ENCODE measurements around the gene OR5K1. TPM values are rescaled to one million over a fixed set of nuclear protein-coding genes. Genes with fewer than 3 reads are reported as not detected.

The OR5K1 gene
- total and polyA plus RNA-seq, 3 experiments from 2014 or later: not detected

GRCh38 chr3:98453827-98454226, 9.2 kb upstream of the OR5K1 start:
- peaks cover 7 to 13% (median 11%) of the 10 kb centered on the region in 3 donors for H3K4me1 Mint-ChIP-seq
- Histone ChIP-seq H3K27me3 (ENCODE audit: insufficient read depth, low read length, poor library complexity, severe bottlenecking) (no peaks in the 10 kb centered on the region), H3K36me3 (ENCODE audit: insufficient read depth, low read length) (no peaks in the 10 kb centered on the region), H3K4me1 (ENCODE audit: insufficient read depth, low read length) (no peaks in the 10 kb centered on the region), H3K9me3 (ENCODE audit: low read length) (no peaks in the 10 kb centered on the region), H3K27ac (ENCODE audit: low read depth, low read length) (no peak overlapping the region), H3K4me3 (ENCODE audit: low read length) (no peak overlapping the region)
- H3K4me3 Mint-ChIP-seq: no peak overlapping the region
- DNase-seq: no peak
- peaks cover 0 to 3% (median 0%) of the 10 kb centered on the region in 3 donors for H3K36me3 Mint-ChIP-seq
- CTCF ChIA-PET: no interaction called here
- H3K27me3 Mint-ChIP-seq: peaks cover 0 to 1% of the 10 kb centered on the region in 2 donors
- H3K9me3 Mint-ChIP-seq: peaks cover 0 to 3% (median 0%) of the 10 kb centered on the region in 5 donors
- no peak overlapping the region for H3K27ac Mint-ChIP-seq
- POLR2A ChIA-PET: no interaction called here

GRCh38 chr3:98454929-98455328, 8.1 kb upstream of the OR5K1 start:
- no peaks in the 10 kb centered on the region for H3K36me3 ChIP-seq (ENCODE audit: insufficient read depth, low read length)
- Mint-ChIP-seq H3K4me3 (no peak overlapping the region), H3K36me3 (peaks cover 0 to 14% (median 0%) of the 10 kb centered on the region in 3 donors), H3K27me3 (peaks cover 0 to 1% of the 10 kb centered on the region in 2 donors), H3K27ac (peak overlapping the region in 1 of 8 donors; percentile 33), H3K9me3 (peaks cover 0 to 7% (median 0%) of the 10 kb centered on the region in 5 donors), H3K4me1 (peaks cover 1 to 11% (median 7%) of the 10 kb centered on the region in 3 donors)
- CTCF ChIA-PET: no interaction called here
- POLR2A ChIA-PET: interaction anchor here (0.6 kb wide), 1 partner anchor 1067 kb away, joined by 7 read pairs; no protein-coding TSS in a partner anchor
- H3K4me1 ChIP-seq (ENCODE audit: insufficient read depth, low read length): no peaks in the 10 kb centered on the region
- H3K27ac ChIP-seq (ENCODE audit: low read depth, low read length): no peak overlapping the region
- no peak for DNase-seq
- H3K9me3 ChIP-seq (ENCODE audit: low read length): no peaks in the 10 kb centered on the region
- H3K4me3 ChIP-seq (ENCODE audit: low read length): no peak overlapping the region
- H3K27me3 ChIP-seq (ENCODE audit: insufficient read depth, low read length, poor library complexity, severe bottlenecking): no peaks in the 10 kb centered on the region

- Mint-ChIP-seq H3K9me3 (peaks cover 0 to 7% (median 0%) of the 10 kb centered on the region in 5 donors), H3K4me3 (no peak overlapping the region), H3K27me3 (peaks cover 0 to 1% of the 10 kb centered on the region in 2 donors), H3K36me3 (peaks cover 0 to 14% (median 0%) of the 10 kb centered on the region in 3 donors), H3K4me1 (peaks cover 5 to 17% (median 10%) of the 10 kb centered on the region in 3 donors), H3K27ac (peak overlapping the region in 1 of 8 donors; percentile 47)
- POLR2A ChIA-PET: no interaction called here
- CTCF ChIA-PET: no interaction called here
- Histone ChIP-seq H3K27me3 (ENCODE audit: insufficient read depth, low read length, poor library complexity, severe bottlenecking) (no peaks in the 10 kb centered on the region), H3K4me1 (ENCODE audit: insufficient read depth, low read length) (no peaks in the 10 kb centered on the region), H3K27ac (ENCODE audit: low read depth, low read length) (no peak overlapping the region), H3K4me3 (ENCODE audit: low read length) (no peak overlapping the region), H3K9me3 (ENCODE audit: low read length) (no peaks in the 10 kb centered on the region), H3K36me3 (ENCODE audit: insufficient read depth, low read length) (no peaks in the 10 kb centered on the region)
- DNase-seq: no peak
Measured at GRCh38 chr3:98457543-98457942, 5.5 kb upstream of the OR5K1 start.

DNA sequence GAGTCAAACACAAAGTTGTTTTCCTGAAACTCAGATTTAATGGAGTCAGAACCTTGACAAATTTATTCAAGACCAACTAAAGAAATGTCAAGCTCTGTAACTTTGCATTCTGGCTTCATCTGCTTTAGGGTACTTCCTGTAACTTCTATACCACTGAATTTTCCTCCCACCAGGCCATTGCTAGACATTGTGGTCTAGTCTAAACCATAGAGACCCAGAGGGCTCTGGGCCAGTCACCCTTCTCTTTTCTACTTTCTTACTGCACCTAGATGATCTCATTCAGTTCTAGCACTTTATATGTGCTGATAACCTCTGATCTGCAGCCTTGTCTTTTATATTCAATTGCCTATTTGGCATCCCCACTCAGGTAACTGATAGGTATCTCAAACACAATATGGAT, 2.8 kb upstream of the OR5K1 start:
- no peaks in the 10 kb centered on the region for H3K36me3 ChIP-seq (ENCODE audit: insufficient read depth, low read length)
- Mint-ChIP-seq H3K4me3 (no peak overlapping the region), H3K27me3 (peaks cover 0 to 1% of the 10 kb centered on the region in 2 donors), H3K36me3 (peaks cover 0 to 14% (median 0%) of the 10 kb centered on the region in 3 donors), H3K4me1 (peaks cover 5 to 17% (median 10%) of the 10 kb centered on the region in 3 donors), H3K27ac (no peak overlapping the region), H3K9me3 (peaks cover 0 to 7% (median 0%) of the 10 kb centered on the region in 5 donors)
- POLR2A ChIA-PET: no interaction called here
- no peak overlapping the region for H3K4me3 ChIP-seq (ENCODE audit: low read length)
- CTCF ChIA-PET: interaction anchor here (1.6 kb wide), 1 partner anchor 136 kb away, joined by 3 read pairs; no protein-coding TSS in a partner anchor
- H3K4me1 ChIP-seq (ENCODE audit: insufficient read depth, low read length): no peaks in the 10 kb centered on the region
- DNase-seq: no peak
- H3K9me3 ChIP-seq (ENCODE audit: low read length): no peaks in the 10 kb centered on the region
- H3K27me3 ChIP-seq (ENCODE audit: insufficient read depth, low read length, poor library complexity, severe bottlenecking): no peaks in the 10 kb centered on the region
- H3K27ac ChIP-seq (ENCODE audit: low read depth, low read length): no peak overlapping the region

DNA sequence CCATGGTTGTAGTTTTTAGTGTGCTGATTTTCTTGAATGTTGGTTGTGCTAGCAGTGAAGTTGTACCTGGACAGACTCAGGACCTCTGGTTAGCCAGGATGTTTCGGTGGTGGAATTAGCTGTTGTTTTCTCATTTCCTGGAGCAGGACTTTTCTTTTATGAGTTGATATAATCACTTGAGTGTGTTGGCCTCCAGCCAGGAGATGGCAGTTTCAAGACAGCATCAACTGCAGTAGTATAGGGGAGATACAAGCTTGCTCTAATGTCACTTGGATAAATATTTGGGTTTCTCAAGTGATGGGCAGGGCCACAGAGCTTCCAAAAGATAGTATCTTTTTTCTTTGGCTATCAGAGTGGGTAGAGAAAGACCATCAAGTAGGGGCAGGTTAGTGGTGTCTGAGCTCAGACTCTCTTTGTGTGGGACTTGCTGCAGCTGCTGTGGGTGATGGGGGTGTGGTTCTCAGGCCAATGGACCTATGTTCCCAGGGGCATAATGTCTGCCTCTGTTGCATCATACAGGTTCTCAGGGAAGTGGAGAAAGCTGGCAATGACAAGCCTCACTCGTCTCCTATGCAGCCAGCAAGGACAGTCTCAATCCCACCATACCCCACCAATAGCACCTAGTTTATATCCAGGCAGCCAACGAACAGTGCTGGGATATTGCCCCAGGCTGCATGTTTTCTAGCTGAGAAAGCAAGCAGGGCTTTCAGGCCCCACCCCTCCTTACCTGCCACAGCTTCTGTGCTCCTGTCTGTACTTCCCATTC, 19.9 kb downstream of the OR5K1 start:
- Histone ChIP-seq H3K27me3 (ENCODE audit: insufficient read depth, low read length, poor library complexity, severe bottlenecking) (no peaks in the 10 kb centered on the region), H3K27ac (ENCODE audit: low read depth, low read length) (no peak overlapping the region), H3K4me3 (ENCODE audit: low read length) (no peak overlapping the region), H3K36me3 (ENCODE audit: insufficient read depth, low read length) (no peaks in the 10 kb centered on the region), H3K9me3 (ENCODE audit: low read length) (no peaks in the 10 kb centered on the region), H3K4me1 (ENCODE audit: insufficient read depth, low read length) (no peaks in the 10 kb centered on the region)
- Mint-ChIP-seq H3K36me3 (peaks cover 9 to 43% (median 10%) of the 10 kb centered on the region in 3 donors), H3K4me1 (no peaks in the 10 kb centered on the region), H3K9me3 (peaks cover 23 to 50% (median 35%) of the 10 kb centered on the region in 5 donors), H3K27me3 (peaks cover 0 to 2% of the 10 kb centered on the region in 2 donors), H3K27ac (peak overlapping the region in 1 of 8 donors; percentile 61), H3K4me3 (no peak overlapping the region)
- POLR2A ChIA-PET: no interaction called here
- CTCF ChIA-PET: interaction anchor here (1.6 kb wide), 1 partner anchor 90 kb away, joined by 3 read pairs; no protein-coding TSS in a partner anchor
- no peak for DNase-seq

- Mint-ChIP-seq H3K4me1 (no peaks in the 10 kb centered on the region), H3K4me3 (no peak overlapping the region), H3K9me3 (peaks cover 30 to 55% (median 42%) of the 10 kb centered on the region in 5 donors), H3K27me3 (peaks cover 0 to 2% of the 10 kb centered on the region in 2 donors), H3K27ac (no peak overlapping the region), H3K36me3 (peaks cover 10 to 50% (median 12%) of the 10 kb centered on the region in 3 donors)
- no peaks in the 10 kb centered on the region for H3K36me3 ChIP-seq (ENCODE audit: insufficient read depth, low read length)
- H3K27me3 ChIP-seq (ENCODE audit: insufficient read depth, low read length, poor library complexity, severe bottlenecking): no peaks in the 10 kb centered on the region
- no peak overlapping the region for H3K27ac ChIP-seq (ENCODE audit: low read depth, low read length)
- ChIA-PET CTCF (no interaction called here), POLR2A (no interaction called here)
- no peak for DNase-seq
- no peaks in the 10 kb centered on the region for H3K4me1 ChIP-seq (ENCODE audit: insufficient read depth, low read length)
- H3K9me3 ChIP-seq (ENCODE audit: low read length): no peaks in the 10 kb centered on the region
- no peak overlapping the region for H3K4me3 ChIP-seq (ENCODE audit: low read length)
Measured at GRCh38 chr3:98483626-98484025, 20.6 kb downstream of the OR5K1 start.

DNA sequence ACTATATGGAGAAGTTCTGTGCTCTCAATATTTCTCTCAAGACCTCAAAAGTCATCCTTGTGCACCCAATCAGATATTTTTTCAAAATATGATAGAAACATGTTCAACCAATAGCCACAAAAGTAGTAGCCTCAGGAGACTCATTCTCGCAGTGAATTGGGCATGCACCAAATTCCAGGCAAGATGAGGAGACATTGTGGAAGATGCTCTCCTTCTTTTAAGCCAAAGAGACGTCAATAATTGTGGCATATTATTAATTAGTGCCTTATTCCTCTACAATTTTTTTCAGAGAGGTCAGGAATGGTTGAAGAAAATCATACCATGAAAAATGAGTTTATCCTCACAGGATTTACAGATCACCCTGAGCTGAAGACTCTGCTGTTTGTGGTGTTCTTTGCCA, 34.4 kb downstream of the OR5K1 start, which contains the start of gene OR5K2:
Gene OR5K2 (plus strand): TSS at position 301 of the 400 bp plus-strand sequence. CDS start 0 bp downstream, at position 301.
- Histone ChIP-seq H3K4me3 (ENCODE audit: low read length) (no peak within 1 kb of the TSS), H3K4me1 (ENCODE audit: insufficient read depth, low read length) (no peaks in the 10 kb centered on the region), H3K27ac (ENCODE audit: low read depth, low read length) (no peak within 1 kb of the TSS), H3K27me3 (ENCODE audit: insufficient read depth, low read length, poor library complexity, severe bottlenecking) (no peaks in the 10 kb centered on the region), H3K9me3 (ENCODE audit: low read length) (no peaks in the 10 kb centered on the region), H3K36me3 (ENCODE audit: insufficient read depth, low read length) (no peaks in the 10 kb centered on the region)
- H3K27ac Mint-ChIP-seq: peak within 1 kb of the TSS in 1 of 8 donors; percentile 50
- H3K36me3 Mint-ChIP-seq: peaks cover 3% of the 10 kb centered on the region in 3 donors
- DNase-seq: no peak
- no peaks in the 10 kb centered on the region for H3K9me3 Mint-ChIP-seq
- ChIA-PET POLR2A (no interaction called here), CTCF (no interaction called here)
- H3K4me1 Mint-ChIP-seq: peaks cover 3 to 11% (median 4%) of the 10 kb centered on the region in 3 donors
- H3K4me3 Mint-ChIP-seq: no peak within 1 kb of the TSS
- H3K27me3 Mint-ChIP-seq: no peaks in the 10 kb centered on the region

DNA sequence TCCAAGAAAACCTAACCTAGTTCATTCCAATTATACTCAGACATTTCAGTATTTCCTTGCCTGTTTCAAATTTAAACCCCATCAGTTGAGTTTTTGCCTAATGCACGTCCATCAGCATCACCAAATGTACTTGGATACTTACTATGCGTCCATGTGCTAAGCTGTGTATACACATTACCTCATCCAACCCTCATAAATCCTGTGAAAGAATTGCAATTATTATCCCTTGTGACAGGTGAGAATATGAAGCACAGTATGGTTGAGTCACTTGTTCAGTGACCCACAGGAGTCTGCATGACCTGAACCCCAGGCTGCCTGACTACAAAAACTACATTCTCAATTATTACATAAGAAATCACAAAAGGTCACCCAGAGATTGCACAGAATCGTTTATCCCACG, 37.0 kb downstream of the OR5K1 start:
- Histone ChIP-seq H3K4me3 (ENCODE audit: low read length) (no peak overlapping the region), H3K27me3 (ENCODE audit: insufficient read depth, low read length, poor library complexity, severe bottlenecking) (no peaks in the 10 kb centered on the region), H3K27ac (ENCODE audit: low read depth, low read length) (no peak overlapping the region), H3K4me1 (ENCODE audit: insufficient read depth, low read length) (no peaks in the 10 kb centered on the region), H3K9me3 (ENCODE audit: low read length) (no peaks in the 10 kb centered on the region), H3K36me3 (ENCODE audit: insufficient read depth, low read length) (no peaks in the 10 kb centered on the region)
- Mint-ChIP-seq H3K4me1 (peaks cover 10 to 28% (median 22%) of the 10 kb centered on the region in 3 donors), H3K9me3 (no peaks in the 10 kb centered on the region), H3K4me3 (no peak overlapping the region), H3K36me3 (peaks cover 3 to 8% (median 6%) of the 10 kb centered on the region in 3 donors), H3K27me3 (no peaks in the 10 kb centered on the region), H3K27ac (peak overlapping the region in 1 of 8 donors; percentile 24)
- DNase-seq: no peak
- CTCF ChIA-PET: no interaction called here
- POLR2A ChIA-PET: no interaction called here
